NOMO-1 (cell line): Measurements from ENCODE around the gene AFAP1L2.

ENCODE experiments used
- DNase-seq, 2 experiments: peaks; one replicate each; lab custom pipeline; 2025; ENCODE audit not compliant: unreplicated experiment in 2 of 2; lab: John Stamatoyannopoulos, UW

Gene AFAP1L2

GRCh38 chr10:114412907-114413797, 8.8 kb upstream of the AFAP1L2 start:
- DNase-seq = no peak

GRCh38 chr10:114408968-114409444, 4.7 kb upstream of the AFAP1L2 start:
- no peak for DNase-seq

- no peak for DNase-seq
Measured at GRCh38 chr10:114408112-114408967, 4.0 kb upstream of the AFAP1L2 start.

- DNase-seq = no peak
Measured at GRCh38 chr10:114406455-114406854, 2.2 kb upstream of the AFAP1L2 start.

- no peak for DNase-seq
Measured at GRCh38 chr10:114405011-114405350, 679 bp upstream of the AFAP1L2 start.

- no peak for DNase-seq
Measured at GRCh38 chr10:114403541-114404161, 651 bp downstream of the AFAP1L2 start.

GRCh38 chr10:114402871-114403540, 1.3 kb downstream of the AFAP1L2 start:
- DNase-seq = no peak

- no peak for DNase-seq
Measured at GRCh38 chr10:114402233-114402632, 2.1 kb downstream of the AFAP1L2 start.

GRCh38 chr10:114401195-114401791, 3.0 kb downstream of the AFAP1L2 start:
- DNase-seq = no peak

- no peak for DNase-seq
Measured at GRCh38 chr10:114400091-114400490, 4.2 kb downstream of the AFAP1L2 start.

- no peak for DNase-seq
Measured at GRCh38 chr10:114399576-114399975, 4.7 kb downstream of the AFAP1L2 start.

- no peak for DNase-seq
Measured at GRCh38 chr10:114398587-114399331, 5.5 kb downstream of the AFAP1L2 start.

- DNase-seq = no peak
Measured at GRCh38 chr10:114397651-114398145, 6.6 kb downstream of the AFAP1L2 start.

GRCh38 chr10:114396464-114396863, 7.8 kb downstream of the AFAP1L2 start:
- DNase-seq = no peak

GRCh38 chr10:114395366-114396022, 8.8 kb downstream of the AFAP1L2 start:
- no peak for DNase-seq

GRCh38 chr10:114394531-114394930, 9.8 kb downstream of the AFAP1L2 start:
- no peak for DNase-seq

- no peak for DNase-seq
Measured at GRCh38 chr10:114393886-114394285, 10.4 kb downstream of the AFAP1L2 start.

GRCh38 chr10:114393482-114393881, 10.8 kb downstream of the AFAP1L2 start:
- DNase-seq = no peak
